K562 (cell line): Measurements from ENCODE around the gene HGFAC. TPM values are rescaled to one million over a fixed set of nuclear protein-coding genes. Genes with fewer than 3 reads are reported as not detected.

Experiments
- ATAC-seq: fragments of 200-7000 bp; cut with Tn5 transposase; 3 replicates; pipeline ENCODE4 v1.9.1; 2020; ENCODE audit warnings: moderate library complexity
- BruUV-seq: library from RNA; stranded (reverse); fragments of 400-500 nt; replicated peaks from 2 replicates; lab custom pipeline; 2021; lab: Mats Ljungman, UMichigan
- CTCF ChIA-PET: fragments of 300-600 bp; formaldehyde crosslinking; extraction: SDS; loops from one replicate; lab custom pipeline; 2021; ENCODE audit warnings: low intra/inter-chr PET ratio; lab: Yijun Ruan, JAX
- POLR2A ChIA-PET: fragments of 300-600, 350-650 bp; sonication (Branson Sonifier 250); formaldehyde crosslinking; extraction: SDS; loops from one replicate; lab custom pipeline; 2021; ENCODE audit warnings: antibody characterized with exemption, inconsistent platforms; lab: Yijun Ruan, JAX
- DNase-seq, 4 experiments: peaks; one replicate each; pipeline versions ENCODE4 v3.0.0 to v3.0.0-alpha.2; 2011 to 2018; ENCODE audit warnings: low spot score in 3 of 4, mixed read lengths in 3 of 4; ENCODE audit errors: extremely low read depth in 1 of 4
- FAIRE-seq: peaks from 2 replicates; lab custom pipeline; 2011; peaks lifted over from hg19 to GRCh38; lab: Jason Lieb, UNC
- H2AFZ ChIP-seq: 2 replicates; pipeline ENCODE4 v1.6.0; 2011; ENCODE audit warnings: low read depth, low read length, control low read depth, inconsistent platforms
- H3K27ac ChIP-seq: fragments of 200-600 bp; 3 replicates; pipeline ENCODE4 v1.8.0; 2011; ENCODE audit warnings: low read depth, mild to moderate bottlenecking, control low read depth, inconsistent platforms, low read length, moderate library complexity, mixed read lengths; ENCODE audit errors: extremely low read depth
- H3K27me3 ChIP-seq, 2 experiments: fragments of 300-600 bp in 1 of 2; 2 replicates in 1 of 2; 3 replicates in 1 of 2; pipeline versions ENCODE4 v1.6.0 to v1.8.0; 2011; ENCODE audit warnings: inconsistent platforms in 2 of 2, low read length in 2 of 2, mild to moderate bottlenecking in 1 of 2, mixed read lengths in 1 of 2, moderate library complexity in 1 of 2; ENCODE audit not compliant: control insufficient read depth in 2 of 2, insufficient read depth in 2 of 2
- H3K36me3 ChIP-seq: fragments of 300-600 bp; 3 replicates; pipeline ENCODE4 v1.8.0; 2011; ENCODE audit warnings: mild to moderate bottlenecking, low read length, inconsistent platforms; ENCODE audit not compliant: control insufficient read depth, insufficient read depth
- H3K4me1 ChIP-seq, 2 experiments: fragments of 200-600 bp in 1 of 2; replicated peaks in 1 of 2; 2 replicates in 1 of 2; 3 replicates in 1 of 2; pipeline versions ENCODE4 v1.5.1 to v1.8.0; 2011; ENCODE audit warnings: inconsistent platforms in 2 of 2, low read length in 2 of 2, mild to moderate bottlenecking in 1 of 2, mixed read lengths in 1 of 2, moderate library complexity in 1 of 2; ENCODE audit not compliant: control insufficient read depth in 2 of 2, insufficient read depth in 2 of 2
- H3K4me2 ChIP-seq: 2 replicates; pipeline ENCODE4 v1.6.1; 2011; ENCODE audit warnings: low read length, control low read depth, inconsistent platforms, mixed read lengths; ENCODE audit not compliant: insufficient read depth
- H3K4me3 ChIP-seq: fragments of 200-600 bp; sonication (generic), shearing (Covaris generic); 2 replicates; pipeline ENCODE4 v1.5.1; 2016; ENCODE audit warnings: control low read depth, inconsistent platforms
- H3K79me2 ChIP-seq: fragments of 200-600 bp; 3 replicates; pipeline ENCODE4 v1.8.0; 2011; ENCODE audit warnings: low read length, inconsistent platforms; ENCODE audit not compliant: control insufficient read depth, insufficient read depth
- H3K9ac ChIP-seq, 2 experiments: 2 replicates each; pipeline versions ENCODE4 v1.6.0 to v1.6.1; 2011; ENCODE audit warnings: low read depth in 2 of 2, low read length in 2 of 2, control low read depth in 1 of 2, inconsistent platforms in 1 of 2, mild to moderate bottlenecking in 1 of 2, mixed read lengths in 1 of 2; ENCODE audit not compliant: insufficient read depth in 1 of 2
- H3K9me1 ChIP-seq: one replicate; pipeline ENCODE4 v1.6.0; 2011; ENCODE audit warnings: inconsistent platforms, mild to moderate bottlenecking, low read length, moderate library complexity; ENCODE audit not compliant: control insufficient read depth, insufficient read depth
- H3K9me3 ChIP-seq: replicated peaks from 2 replicates; pipeline ENCODE4 v1.5.1; 2011; ENCODE audit warnings: low read depth, low read length, inconsistent platforms; ENCODE audit not compliant: control insufficient read depth, insufficient read depth
- H4K20me1 ChIP-seq: replicated peaks from 2 replicates; pipeline ENCODE4 v1.6.1; 2011; ENCODE audit warnings: low read length, inconsistent platforms, mixed read lengths; ENCODE audit not compliant: control insufficient read depth, insufficient read depth
- ARID1B ChIP-seq: fragments of 450-650 bp; IDR thresholded peaks from 2 replicates; pipeline ENCODE4 v1.6.1; 2016; ENCODE audit warnings: antibody characterized with exemption, mild to moderate bottlenecking, inconsistent platforms
- ARID4B ChIP-seq: sonication (generic); formaldehyde crosslinking; IDR thresholded peaks from 2 replicates; pipeline ENCODE4 v1.8.0; 2022; ENCODE audit warnings: mild to moderate bottlenecking, missing genetic modification reagents
- CCAR2 ChIP-seq: fragments of 200-400 bp; formaldehyde crosslinking; IDR thresholded peaks from 2 replicates; pipeline ENCODE4 v1.6.1; 2017; ENCODE audit warnings: mild to moderate bottlenecking, low read depth, low read length
- CXXC5 ChIP-seq: fragments of 250-450 bp; sonication (Bioruptor Pico); IDR thresholded peaks from 2 replicates; pipeline ENCODE4 v1.8.0; 2022; ENCODE audit warnings: inconsistent platforms, mild to moderate bottlenecking, moderate library complexity
- NKRF ChIP-seq: fragments of 450-650 bp; IDR thresholded peaks from 2 replicates; pipeline ENCODE4 v1.6.1; 2016; ENCODE audit warnings: borderline replicate concordance
- POLR3A ChIP-seq: IDR thresholded peaks from 2 replicates; pipeline ENCODE4 v1.6.1; 2011; ENCODE audit warnings: borderline replicate concordance, mild to moderate bottlenecking, moderate library complexity; ENCODE audit not compliant: insufficient read length, insufficient read depth; ENCODE audit errors: extremely low read depth
- PTTG1 ChIP-seq: fragments of 450-650 bp; IDR thresholded peaks from 2 replicates; pipeline ENCODE4 v1.6.1; 2016; ENCODE audit warnings: low read depth, mild to moderate bottlenecking, missing genetic modification characterization, missing compliant biosample characterization
- SMARCB1 ChIP-seq: IDR thresholded peaks from 2 replicates; pipeline ENCODE4 v1.6.1; 2011; ENCODE audit warnings: improper control_type of control experiment, low read depth; ENCODE audit not compliant: insufficient read length
- TFAP4 ChIP-seq: sonication (generic); formaldehyde crosslinking; IDR thresholded peaks from 2 replicates; pipeline ENCODE4 v1.8.0; 2022; ENCODE audit warnings: missing genetic modification reagents, mild to moderate bottlenecking, moderate library complexity, borderline replicate concordance
- ZBTB7A ChIP-seq: IDR thresholded peaks from 2 replicates; pipeline ENCODE4 v1.6.1; 2011; ENCODE audit warnings: low read depth, mild to moderate bottlenecking, low read length, moderate library complexity, borderline replicate concordance; ENCODE audit not compliant: control insufficient read depth
- ZNF511 ChIP-seq: sonication (generic); formaldehyde crosslinking; IDR thresholded peaks from 2 replicates; pipeline ENCODE4 v1.8.0; 2022; ENCODE audit warnings: mild to moderate bottlenecking, missing genetic modification reagents
- WGBS: fragments of 100-300 bp; shearing (Covaris generic); methylation state at CpG from one replicate; pipeline ENCODE4 v1.1.6; 2016; ENCODE audit warnings: low coverage, mixed read lengths; ENCODE audit not compliant: insufficient coverage; ENCODE audit errors: missing lambda C conversion rate; 5-methylcytosine and 5-hydroxymethylcytosine counted together
- in situ Hi-C: fragments of 300-500 bp; cut with MboI; formaldehyde crosslinking; loops from 4 replicates; pipeline ENCODE4 v1.15.0; 2018; ENCODE audit warnings: inconsistent platforms, mixed read lengths
- intact Hi-C: fragments of 100-400 bp; cut with micrococcal nuclease; formaldehyde crosslinking; loops from 2 replicates; pipeline ENCODE4 v1.14.2; 2022
- polyA plus RNA-seq, 8 experiments: library from polyadenylated mRNA; depleted of rRNA in 4 of 8; stranded (reverse) in 5 of 8; unstranded in 3 of 8; fragments of >200 nt; fragmentation: Nextera tagmentation in 2 of 8; fragmentation: Illumina TruSeq in 1 of 8; extraction: Ambion mirVana in 2 of 8; extraction: Trizol in 1 of 8; gene quantifications; 2 replicates each; pipeline versions ENCODE4 v1.2.1 to v1.2.3, GENCODE V29; 2011 to 2014; ENCODE audit warnings: inconsistent platforms in 1 of 8, missing spikeins in 1 of 8
- total RNA-seq, 7 experiments: library from RNA; depleted of rRNA in 6 of 7; stranded (reverse); fragments of >200 nt in 6 of 7; fragmentation: Illumina TruSeq in 2 of 7; extraction: Trizol in 2 of 7; gene quantifications; 2 replicates each; pipeline versions ENCODE4 v1.2.1 to v1.2.3, GENCODE V29; 2011 to 2021; ENCODE audit warnings: low replicate concordance in 1 of 7

Gene HGFAC
- total and polyA plus RNA-seq, 9 of the 15 experiments (the other 6 are each of a cell fraction or from before 2014, with no cell fraction given): 0.13 TPM; not detected in 8

GRCh38 chr4:3427706-3428446, 13.9 kb upstream of the HGFAC start:
- Histone ChIP-seq H3K4me1 (peaks cover 0 to 28% of the 10 kb centered on the region in 2 experiments; a peak in 2 of 5 replicates), H3K9me3 (no peaks in the 10 kb centered on the region), H3K4me3 (no peak overlapping the region), H3K4me2 (no peak overlapping the region), H3K27me3 (peaks cover 0 to 31% of the 10 kb centered on the region in 2 experiments; a peak in 2 of 5 replicates), H3K79me2 (no peaks in the 10 kb centered on the region), H3K9me1 (no peaks in the 10 kb centered on the region), H4K20me1 (peaks cover 10% of the 10 kb centered on the region; the same call in 1 of the 2 replicates), H2AFZ (no peak overlapping the region), H3K9ac (no peak overlapping the region), H3K36me3 (no peaks in the 10 kb centered on the region), H3K27ac (no peak overlapping the region)
- in situ Hi-C loops: no loop called here
- FAIRE-seq (no peak), ATAC-seq (no peak), DNase-seq (no peak)
- ChIA-PET POLR2A (no interaction called here), CTCF (no interaction called here)
- no TSS peak for BruUV-seq
- intact Hi-C loops: no loop called here
- 30% methylated on average over 16 of the region's 17 CpGs for WGBS
- TF ChIP-seq ZBTB7A (no peak), TFAP4 (no peak), ARID4B (CRISPR knock-in tag) (no peak), ARID1B (no peak), POLR3A (no peak), NKRF (no peak), CCAR2 (no peak), SMARCB1 (no peak), CXXC5 (CRISPR knock-in tag) (no peak), PTTG1 (tag) (no peak), ZNF511 (CRISPR knock-in tag) (no peak)
